ENCODE data around the gene MGMT. TPM values are rescaled to one million over a fixed set of nuclear protein-coding genes. Genes with fewer than 3 reads are reported as not detected.

The MGMT gene
- total RNA-seq, 2 experiments from 2014 or later = 9.0 to 9.6 TPM

- Mint-ChIP-seq H3K27me3 (no peaks in the 10 kb centered on the region), H3K36me3 (ENCODE audit: low read depth) (peaks cover 81% of the 10 kb centered on the region), H3K4me3 (no peak overlapping the region), H3K4me1 (ENCODE audit: low read depth) (peaks cover 15% of the 10 kb centered on the region), H3K27ac (no peak overlapping the region), H3K9me3 (peaks cover 19% of the 10 kb centered on the region)
- H3K4me3 ChIP-seq (ENCODE audit: low read length) = no peak overlapping the region
- peaks cover 4% of the 10 kb centered on the region for H3K4me1 ChIP-seq (ENCODE audit: insufficient read depth, low read length)
- CTCF ChIA-PET = no interaction called here
- TF ChIP-seq CTCF (IDR thresholded peaks at IDR 0.05) = no peak
- no peak for DNase-seq
- ATAC-seq (ENCODE audit: poor library complexity) = no peak
- peaks cover 0 to 55% of the 10 kb centered on the region in 2 experiments for H3K9me3 ChIP-seq (ENCODE audit: control insufficient read depth in 1 of 2, insufficient read depth in 1 of 2, low read length in 2 of 2)
- H3K27me3 ChIP-seq (ENCODE audit: control insufficient read depth in 1 of 2, insufficient read depth in 2 of 2, low read length in 2 of 2) = no peaks in the 10 kb centered on the region
- H3K36me3 ChIP-seq (ENCODE audit: insufficient read depth, low read length) = no peaks in the 10 kb centered on the region
- no peak overlapping the region for H3K27ac ChIP-seq (ENCODE audit: low read depth in 1 of 2, low read length in 2 of 2)
- POLR2A ChIA-PET = no interaction called here
- intact Hi-C loops (cut with DNase I, micrococcal nuclease) = no loop called here
Measured at GRCh38 chr10:129509835-129510234, 42.8 kb downstream of the MGMT start.

- H3K4me3 Mint-ChIP-seq = no peak overlapping the region
- POLR2A ChIA-PET = no interaction called here
- H3K4me3 ChIP-seq (ENCODE audit: low read length) = no peak overlapping the region
- peaks cover 0 to 57% of the 10 kb centered on the region in 2 experiments for H3K9me3 ChIP-seq (ENCODE audit: control insufficient read depth in 1 of 2, insufficient read depth in 1 of 2, low read length in 2 of 2)
- H3K27ac Mint-ChIP-seq = no peak overlapping the region
- H3K27me3 Mint-ChIP-seq = no peaks in the 10 kb centered on the region
- intact Hi-C loops (cut with DNase I, micrococcal nuclease) = no loop called here
- peaks cover 15% of the 10 kb centered on the region for H3K4me1 Mint-ChIP-seq (ENCODE audit: low read depth)
- TF ChIP-seq CTCF (IDR thresholded peaks at IDR 0.05) = no peak
- no peak for DNase-seq
- H3K36me3 Mint-ChIP-seq (ENCODE audit: low read depth) = peaks cover 68% of the 10 kb centered on the region
- no peaks in the 10 kb centered on the region for H3K36me3 ChIP-seq (ENCODE audit: insufficient read depth, low read length)
- no peak for ATAC-seq (ENCODE audit: poor library complexity)
- H3K27me3 ChIP-seq (ENCODE audit: control insufficient read depth in 1 of 2, insufficient read depth in 2 of 2, low read length in 2 of 2) = no peaks in the 10 kb centered on the region
- CTCF ChIA-PET = no interaction called here
- H3K4me1 ChIP-seq (ENCODE audit: insufficient read depth, low read length) = peaks cover 4% of the 10 kb centered on the region
- peaks cover 16% of the 10 kb centered on the region for H3K9me3 Mint-ChIP-seq
- no peak overlapping the region for H3K27ac ChIP-seq (ENCODE audit: low read depth in 1 of 2, low read length in 2 of 2)
Measured at GRCh38 chr10:129511086-129511485, 44.0 kb downstream of the MGMT start.

- H3K27ac ChIP-seq (ENCODE audit: low read depth in 1 of 2, low read length in 2 of 2) = no peak overlapping the region
- POLR2A ChIA-PET = no interaction called here
- Mint-ChIP-seq H3K27ac (no peak overlapping the region), H3K4me3 (no peak overlapping the region), H3K9me3 (peaks cover 12% of the 10 kb centered on the region), H3K27me3 (no peaks in the 10 kb centered on the region), H3K4me1 (ENCODE audit: low read depth) (peaks cover 10% of the 10 kb centered on the region), H3K36me3 (ENCODE audit: low read depth) (peaks cover 62% of the 10 kb centered on the region)
- H3K36me3 ChIP-seq (ENCODE audit: insufficient read depth, low read length) = no peaks in the 10 kb centered on the region
- peaks cover 0 to 53% of the 10 kb centered on the region in 2 experiments for H3K9me3 ChIP-seq (ENCODE audit: control insufficient read depth in 1 of 2, insufficient read depth in 1 of 2, low read length in 2 of 2)
- ATAC-seq (ENCODE audit: poor library complexity) (no peak), DNase-seq (no peak)
- no peak for TF ChIP-seq CTCF (IDR thresholded peaks at IDR 0.05)
- CTCF ChIA-PET = no interaction called here
- H3K4me1 ChIP-seq (ENCODE audit: insufficient read depth, low read length) = peaks cover 4% of the 10 kb centered on the region
- intact Hi-C loops (cut with DNase I, micrococcal nuclease) = no loop called here
- no peaks in the 10 kb centered on the region for H3K27me3 ChIP-seq (ENCODE audit: control insufficient read depth in 1 of 2, insufficient read depth in 2 of 2, low read length in 2 of 2)
- H3K4me3 ChIP-seq (ENCODE audit: low read length) = no peak overlapping the region
Measured at GRCh38 chr10:129511758-129512157, 44.7 kb downstream of the MGMT start.
